HEK293 (cell line): ENCODE measurements around the gene MYRFL.

Experiments used
- CTCF ChIA-PET: fragments of 350-600 bp; formaldehyde crosslinking; extraction: SDS; loops from one replicate; lab custom pipeline; 2021; ENCODE audit warnings: antibody characterized with exemption; lab: Yijun Ruan, JAX
- POLR2A ChIA-PET: fragments of 300-600 bp; formaldehyde crosslinking; extraction: SDS; loops from one replicate; lab custom pipeline; 2020; ENCODE audit warnings: antibody characterized with exemption, inconsistent platforms; lab: Yijun Ruan, JAX
- H3K27ac ChIP-seq: fragments of 200-500 bp; sonication (Bioruptor generic); 2 replicates; pipeline ENCODE4 v1.5.1; 2014; ENCODE audit warnings: low read depth, low read length, control low read depth, inconsistent platforms; ENCODE audit errors: extremely low read depth
- H3K36me3 ChIP-seq, 2 experiments: fragments of 200-500 bp in 1 of 2; sonication (Bioruptor generic) in 1 of 2; 1 replicate in 1 of 2; 2 replicates in 1 of 2; pipeline ENCODE4 v1.5.1; 2014 to 2017; ENCODE audit warnings: inconsistent platforms in 2 of 2, low read length in 2 of 2; ENCODE audit not compliant: control insufficient read depth in 2 of 2, insufficient read depth in 1 of 2
- H3K4me1 ChIP-seq: fragments of 200-500 bp; sonication (Bioruptor generic); 2 replicates; pipeline ENCODE4 v1.5.1; 2014; ENCODE audit warnings: mild to moderate bottlenecking, low read length, inconsistent platforms; ENCODE audit not compliant: control insufficient read depth, insufficient read depth
- H3K4me3 ChIP-seq: 2 replicates; pipeline ENCODE4 v1.5.1; 2011; ENCODE audit warnings: low read depth, mild to moderate bottlenecking, control low read depth, low read length, moderate library complexity
- H3K9me3 ChIP-seq: fragments of 200-500 bp; sonication (Bioruptor generic); 2 replicates; pipeline ENCODE4 v1.5.1; 2014; ENCODE audit warnings: low read depth, low read length, inconsistent platforms; ENCODE audit not compliant: control insufficient read depth, insufficient read depth
- KLF17 ChIP-seq: fragments of 450-650 bp; formaldehyde crosslinking; IDR thresholded peaks from 2 replicates; pipeline ENCODE4 v1.5.1; 2016; ENCODE audit warnings: missing biosample characterization, missing genetic modification characterization
- KLF9 ChIP-seq: fragments of 450-650 bp; formaldehyde crosslinking; IDR thresholded peaks from 2 replicates; pipeline ENCODE4 v1.5.1; 2016; ENCODE audit warnings: missing biosample characterization, missing genetic modification characterization, low read depth
- MYNN ChIP-seq: fragments of 450-650 bp; formaldehyde crosslinking; IDR thresholded peaks from 2 replicates; pipeline ENCODE4 v1.5.1; 2016; ENCODE audit warnings: missing biosample characterization, missing genetic modification characterization, borderline replicate concordance
- PBX3 ChIP-seq: sonication (generic); formaldehyde crosslinking; IDR thresholded peaks from 2 replicates; pipeline ENCODE4 v1.8.1; 2022; ENCODE audit warnings: mild to moderate bottlenecking, moderate library complexity, missing genetic modification reagents
- PRDM1 ChIP-seq: fragments of 450-650 bp; formaldehyde crosslinking; IDR thresholded peaks from 2 replicates; pipeline ENCODE4; 2016; ENCODE audit warnings: missing biosample characterization, missing genetic modification characterization
- RBAK ChIP-seq: fragments of 450-650 bp; formaldehyde crosslinking; IDR thresholded peaks from 2 replicates; pipeline ENCODE4 v1.5.1; 2016; ENCODE audit warnings: missing biosample characterization, missing genetic modification characterization
- REPIN1 ChIP-seq: fragments of 450-650 bp; formaldehyde crosslinking; IDR thresholded peaks from 2 replicates; pipeline ENCODE4 v1.5.1; 2017; ENCODE audit warnings: missing biosample characterization, missing genetic modification characterization, low read depth
- SP7 ChIP-seq: fragments of 450-650 bp; formaldehyde crosslinking; IDR thresholded peaks from 2 replicates; pipeline ENCODE4 v1.5.1; 2016; ENCODE audit warnings: missing biosample characterization, missing genetic modification characterization
- ZBTB17 ChIP-seq: fragments of 450-650 bp; formaldehyde crosslinking; IDR thresholded peaks from 2 replicates; pipeline ENCODE4 v1.5.1; 2016; ENCODE audit warnings: missing biosample characterization, missing genetic modification characterization
- ZNF146 ChIP-seq: fragments of 450-650 bp; formaldehyde crosslinking; IDR thresholded peaks from 2 replicates; pipeline ENCODE4 v1.5.1; 2016; ENCODE audit warnings: missing biosample characterization, missing genetic modification characterization
- ZNF223 ChIP-seq: fragments of 450-650 bp; formaldehyde crosslinking; IDR thresholded peaks from 2 replicates; pipeline ENCODE4 v1.5.1; 2016; ENCODE audit warnings: missing biosample characterization, missing genetic modification characterization
- ZNF248 ChIP-seq: fragments of 450-650 bp; formaldehyde crosslinking; IDR thresholded peaks from 2 replicates; pipeline ENCODE4 v1.5.1; 2017; ENCODE audit warnings: missing biosample characterization, missing genetic modification characterization
- ZNF362 ChIP-seq: fragments of 450-650 bp; formaldehyde crosslinking; IDR thresholded peaks from 2 replicates; pipeline ENCODE4 v1.5.1; 2016; ENCODE audit warnings: missing biosample characterization, missing genetic modification characterization
- ZNF366 ChIP-seq: fragments of 450-650 bp; formaldehyde crosslinking; conservative IDR thresholded peaks from 2 replicates; pipeline ENCODE4 v1.5.1; 2016; ENCODE audit warnings: missing biosample characterization, missing genetic modification characterization
- ZNF398 ChIP-seq: fragments of 450-650 bp; formaldehyde crosslinking; IDR thresholded peaks from 2 replicates; pipeline ENCODE4 v1.5.1; 2017; ENCODE audit warnings: missing biosample characterization, missing genetic modification characterization
- ZNF423 ChIP-seq: fragments of 450-650 bp; formaldehyde crosslinking; IDR thresholded peaks from 2 replicates; pipeline ENCODE4 v1.5.1; 2016; ENCODE audit warnings: missing biosample characterization, missing genetic modification characterization
- ZNF529 ChIP-seq: fragments of 450-650 bp; formaldehyde crosslinking; IDR thresholded peaks from 2 replicates; pipeline ENCODE4 v1.5.1; 2017; ENCODE audit warnings: missing genetic modification characterization, missing biosample characterization; ENCODE audit not compliant: insufficient replicate concordance
- ZNF544 ChIP-seq: fragments of 450-650 bp; formaldehyde crosslinking; IDR thresholded peaks from 2 replicates; pipeline ENCODE4 v1.5.0; 2017; ENCODE audit warnings: missing biosample characterization, missing genetic modification characterization
- ZNF548 ChIP-seq: fragments of 450-650 bp; formaldehyde crosslinking; IDR thresholded peaks from 2 replicates; pipeline ENCODE4 v1.5.1; 2016; ENCODE audit warnings: missing biosample characterization, missing genetic modification characterization
- ZNF560 ChIP-seq: fragments of 450-650 bp; formaldehyde crosslinking; IDR thresholded peaks from 2 replicates; pipeline ENCODE4 v1.5.1; 2017; ENCODE audit warnings: missing biosample characterization, missing genetic modification characterization, borderline replicate concordance
- ZNF623 ChIP-seq: fragments of 450-650 bp; formaldehyde crosslinking; IDR thresholded peaks from 2 replicates; pipeline ENCODE4 v1.5.1; 2016; ENCODE audit warnings: missing biosample characterization, missing genetic modification characterization
- ZNF639 ChIP-seq: fragments of 450-650 bp; formaldehyde crosslinking; IDR thresholded peaks from 2 replicates; pipeline ENCODE4 v1.5.1; 2016; ENCODE audit warnings: missing biosample characterization, missing genetic modification characterization
- ZNF747 ChIP-seq: fragments of 450-650 bp; formaldehyde crosslinking; IDR thresholded peaks from 2 replicates; pipeline ENCODE4 v1.5.1; 2016; ENCODE audit warnings: missing biosample characterization, missing genetic modification characterization
- ZNF768 ChIP-seq: fragments of 450-650 bp; formaldehyde crosslinking; IDR thresholded peaks from 2 replicates; pipeline ENCODE4 v1.5.1; 2018; ENCODE audit warnings: missing biosample characterization, mild to moderate bottlenecking, missing genetic modification characterization
- ZNF837 ChIP-seq: fragments of 450-650 bp; formaldehyde crosslinking; IDR thresholded peaks from 2 replicates; pipeline ENCODE4 v1.5.1; 2016; ENCODE audit warnings: missing biosample characterization, missing genetic modification characterization
- ZSCAN30 ChIP-seq: fragments of 450-650 bp; IDR thresholded peaks from 2 replicates; pipeline ENCODE4 v1.5.1; 2018; ENCODE audit warnings: missing biosample characterization, mild to moderate bottlenecking, missing genetic modification characterization, moderate library complexity

MYRFL gene

GRCh38 chr12:69996241-69996640 is 171.2 kb downstream of the MYRFL start (continued):
- TF ChIP-seq REPIN1: no peak
- TF ChIP-seq, all 188 proteins: peak for 0

- Histone ChIP-seq H3K27ac (no peak overlapping the region), H3K9me3 (no peaks in the 10 kb centered on the region), H3K4me3 (no peak overlapping the region), H3K4me1 (no peaks in the 10 kb centered on the region), H3K36me3 (no peaks in the 10 kb centered on the region)
- ChIA-PET POLR2A (no interaction called here), CTCF (interaction anchor here (0.7 kb wide), 1 partner anchor 487 kb away, joined by 3 read pairs; no protein-coding TSS in a partner anchor)
- TF ChIP-seq ZNF423 (tag by site-specific recombination) (no peak), ZNF623 (peak; percentile 56; the same call in 1 of the 2 replicates)
Observed at GRCh38 chr12:69996722-69997121, 171.7 kb downstream of the MYRFL start.

DNA sequence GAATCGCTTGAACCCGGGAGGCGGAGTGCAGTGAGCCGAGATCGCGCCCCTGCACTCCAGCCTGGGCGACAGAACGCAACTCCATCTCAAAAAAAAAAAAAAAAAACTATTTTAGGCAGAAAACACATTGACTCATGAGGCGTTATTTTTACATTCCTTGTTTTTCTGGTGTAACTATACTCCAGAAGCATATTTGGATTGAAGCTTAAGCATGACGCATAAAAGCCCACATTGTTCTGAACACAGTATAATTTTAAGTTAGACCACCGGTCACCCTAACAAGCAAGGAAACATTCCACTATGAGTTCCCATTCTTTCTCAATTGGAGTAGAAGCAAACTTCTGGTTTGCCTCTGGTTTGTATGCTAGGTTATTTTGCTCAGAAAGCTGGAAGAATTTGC is 173.0 kb downstream of the MYRFL start:
- POLR2A ChIA-PET: no interaction called here
- TF ChIP-seq ZSCAN30 (tag by site-specific recombination) (no peak), KLF17 (tag by site-specific recombination) (no peak), ZNF146 (tag by site-specific recombination) (no peak), PBX3 (CRISPR knock-in tag) (no peak), ZNF248 (tag by site-specific recombination) (no peak), ZNF837 (tag by site-specific recombination) (no peak), ZBTB17 (tag by site-specific recombination) (no peak), ZNF544 (tag by site-specific recombination) (no peak), ZNF398 (no peak), ZNF768 (tag by site-specific recombination) (no peak)

GRCh38 chr12:69998922-69999321 is 173.9 kb downstream of the MYRFL start:
- H3K4me3 ChIP-seq: no peak overlapping the region
- H3K9me3 ChIP-seq: no peaks in the 10 kb centered on the region
- ChIA-PET POLR2A (no interaction called here), CTCF (no interaction called here)
- H3K27ac ChIP-seq: no peak overlapping the region
- no peaks in the 10 kb centered on the region for H3K36me3 ChIP-seq
- H3K4me1 ChIP-seq: no peaks in the 10 kb centered on the region
- no peak for TF ChIP-seq ZNF560 (tag by site-specific recombination)
- no peak for TF ChIP-seq RBAK
- no peak for TF ChIP-seq ZNF747
- no peak for TF ChIP-seq ZNF223
- no peak for TF ChIP-seq ZNF366
- TF ChIP-seq KLF9: no peak
- TF ChIP-seq MYNN (tag by site-specific recombination): no peak
- no peak for TF ChIP-seq ZNF548
- no peak for TF ChIP-seq ZNF529 (tag by site-specific recombination)
- TF ChIP-seq PRDM1 (tag by site-specific recombination): no peak
- TF ChIP-seq ZNF639 (tag by site-specific recombination): no peak
- no peak for TF ChIP-seq SP7
- no peak for TF ChIP-seq ZNF362

More for the DNA sequence above, 173.0 kb downstream of the MYRFL start:
- H3K9me3 ChIP-seq: no peaks in the 10 kb centered on the region
- H3K4me3 ChIP-seq: no peak overlapping the region
- CTCF ChIA-PET: interaction anchor here (0.6 kb wide), 1 partner anchor 68 kb away, joined by 3 read pairs; no protein-coding TSS in a partner anchor
- H3K27ac ChIP-seq: no peak overlapping the region
- no peaks in the 10 kb centered on the region for H3K36me3 ChIP-seq
- no peaks in the 10 kb centered on the region for H3K4me1 ChIP-seq
